ENCODE results near the gene TNS1.

The TNS1 gene

DNA sequence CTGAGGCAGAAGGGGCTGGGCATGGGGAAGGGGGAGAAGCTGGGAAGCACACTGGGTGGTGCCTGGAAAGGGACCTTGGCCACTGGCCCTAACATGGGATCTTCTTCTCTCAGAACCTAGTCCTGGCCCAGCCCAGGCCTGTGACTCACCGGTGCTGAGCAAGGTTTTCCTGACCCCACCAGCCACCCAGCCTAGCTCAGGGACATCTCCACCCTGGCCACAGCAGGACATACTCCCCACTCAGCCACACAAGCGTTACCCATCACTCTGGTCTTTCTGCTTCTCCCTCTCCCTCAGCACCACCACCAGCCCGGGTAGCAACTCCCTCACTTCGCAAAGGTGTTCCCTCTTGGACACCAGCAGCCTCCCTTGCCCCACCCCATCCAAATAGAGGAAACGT, 22.8 kb downstream of the TNS1 start:
- DNase-seq (ENCODE audit: low spot score): no peak

DNA sequence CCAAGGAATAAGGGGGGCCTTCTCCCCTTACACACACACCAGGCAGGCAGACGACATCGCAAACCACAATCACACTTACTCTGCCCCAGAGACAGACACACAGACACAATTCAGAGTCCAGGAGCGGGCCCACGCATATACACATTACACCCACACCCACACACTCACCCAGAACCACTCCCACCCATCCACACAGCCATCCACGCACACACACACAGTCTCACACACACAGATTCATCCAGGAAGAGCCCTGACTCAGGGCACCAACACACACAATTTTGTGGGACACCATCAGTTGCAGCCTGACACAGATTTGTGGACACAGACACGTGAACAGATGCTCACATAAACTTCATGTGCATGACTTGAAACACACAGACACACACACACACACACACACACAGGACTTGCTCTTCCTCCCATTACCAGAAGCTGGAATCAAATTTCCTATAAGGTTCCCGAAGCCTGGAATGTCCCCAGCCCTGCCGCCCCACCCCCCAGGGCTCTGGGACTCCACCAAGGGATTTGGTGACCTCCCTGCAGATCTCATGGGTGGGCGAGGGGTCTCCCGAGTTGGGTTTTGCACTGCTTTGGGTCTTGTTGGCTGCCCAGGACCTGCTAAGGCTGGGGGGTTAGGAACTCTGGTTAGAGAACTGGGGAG, 23.5 kb downstream of the TNS1 start:
- DNase-seq (ENCODE audit: low spot score): no peak

DNA sequence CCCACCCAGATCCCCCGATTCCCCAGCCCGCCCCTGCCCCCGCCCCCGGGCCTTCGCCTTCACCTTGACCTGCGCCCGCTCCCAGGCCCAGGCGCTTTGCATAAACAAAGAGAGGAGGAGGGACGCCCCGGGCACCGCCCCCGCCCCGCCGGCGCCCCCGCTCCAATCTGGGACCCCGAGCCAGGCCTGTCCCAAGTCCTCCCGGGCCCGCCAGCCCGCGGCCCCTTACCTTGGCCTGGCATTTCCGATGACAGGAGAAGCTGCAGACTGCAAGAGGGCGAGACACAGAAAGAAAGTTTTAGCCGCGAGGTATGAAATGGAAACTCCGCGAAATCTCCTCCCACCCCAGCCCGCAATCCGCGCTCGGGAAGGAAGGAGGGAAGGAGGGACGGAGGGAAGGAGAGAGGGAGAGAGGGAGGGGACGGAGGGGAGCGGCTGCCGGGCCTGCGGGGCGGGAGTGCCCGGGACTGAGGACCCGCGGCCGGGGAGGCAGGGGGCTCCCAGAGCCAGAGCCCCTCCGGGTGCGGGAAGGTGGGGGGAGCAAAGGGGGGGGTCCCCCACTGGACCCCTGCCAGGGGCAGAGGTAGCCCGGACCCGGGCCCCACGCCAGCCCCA, 24.2 kb downstream of the TNS1 start:
- no peak for DNase-seq (ENCODE audit: low spot score)

DNA sequence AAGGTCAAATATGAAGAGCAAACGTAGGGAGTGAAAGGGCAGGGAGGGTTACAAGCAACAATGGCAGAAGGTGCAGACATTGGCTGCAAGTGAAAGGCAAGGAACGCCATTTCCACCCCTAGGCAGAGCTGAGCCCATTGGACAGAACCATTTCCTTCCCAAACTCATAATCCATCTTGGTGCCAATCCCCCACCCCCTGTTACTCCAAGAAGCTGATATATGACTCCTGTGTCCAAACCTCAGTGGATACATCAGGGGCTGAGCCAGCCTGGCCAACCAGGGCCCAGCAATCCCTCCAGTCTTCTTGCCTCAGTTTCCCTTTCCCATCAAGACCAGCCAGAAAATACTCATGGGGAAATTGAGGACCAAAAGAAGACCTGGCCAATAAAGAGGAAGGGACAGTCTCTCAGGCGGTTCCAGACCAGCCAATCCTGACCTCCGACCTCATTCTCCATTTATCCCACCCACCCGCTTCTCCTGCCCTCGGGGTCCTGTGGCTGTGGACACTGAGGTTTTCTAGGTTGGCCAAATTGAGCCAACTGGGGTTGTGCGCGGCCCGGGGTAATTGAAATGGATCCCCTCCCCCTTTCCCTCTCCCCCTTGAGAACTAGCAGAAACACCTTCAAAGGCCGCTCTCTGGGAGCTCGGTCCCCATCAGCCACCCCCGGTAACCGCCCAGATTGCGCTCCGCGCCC, 24.8 kb downstream of the TNS1 start:
- no peak for DNase-seq (ENCODE audit: low spot score)

DNA sequence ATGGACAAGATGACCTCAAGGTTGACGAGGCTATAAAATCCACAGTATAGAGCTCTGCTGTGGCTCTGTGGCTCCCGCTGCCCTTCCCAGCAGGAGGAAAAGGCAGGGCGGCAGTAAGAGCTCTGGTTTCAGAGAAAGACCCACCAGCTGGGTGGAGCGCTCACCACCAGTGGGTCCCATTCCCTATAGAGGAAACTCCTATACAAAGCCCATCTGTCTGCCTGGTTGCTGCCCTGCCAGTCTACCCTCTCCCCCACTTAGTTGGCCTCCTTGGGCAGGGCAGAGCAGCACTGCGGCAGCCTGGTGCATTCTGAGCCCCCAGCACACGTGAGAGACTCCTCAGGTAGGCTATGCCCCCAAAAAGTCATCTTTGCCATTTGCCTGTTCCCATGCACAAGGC, 26.5 kb downstream of the TNS1 start:
- no peak for DNase-seq (ENCODE audit: low spot score)

DNA sequence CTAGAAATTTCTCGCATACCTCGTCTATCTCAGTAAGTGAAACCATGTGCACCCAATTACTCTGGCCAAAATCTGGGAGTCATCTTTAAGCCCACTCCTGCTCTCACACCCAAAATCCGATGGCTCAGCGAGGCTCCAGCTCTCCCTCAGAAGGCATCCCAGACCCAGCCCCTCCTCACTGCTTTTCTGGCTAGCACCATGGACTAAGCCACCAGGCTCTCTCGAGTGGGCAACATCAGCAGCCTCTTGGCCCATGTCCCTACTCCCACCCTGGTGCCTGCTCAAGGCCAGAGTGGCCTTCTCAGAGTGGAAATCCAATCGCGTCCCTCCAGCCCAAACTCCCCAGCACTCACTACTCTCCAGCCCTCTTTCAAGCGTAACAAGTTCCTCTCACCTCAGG, 27.2 kb downstream of the TNS1 start:
- no peak for DNase-seq (ENCODE audit: low spot score)

DNA sequence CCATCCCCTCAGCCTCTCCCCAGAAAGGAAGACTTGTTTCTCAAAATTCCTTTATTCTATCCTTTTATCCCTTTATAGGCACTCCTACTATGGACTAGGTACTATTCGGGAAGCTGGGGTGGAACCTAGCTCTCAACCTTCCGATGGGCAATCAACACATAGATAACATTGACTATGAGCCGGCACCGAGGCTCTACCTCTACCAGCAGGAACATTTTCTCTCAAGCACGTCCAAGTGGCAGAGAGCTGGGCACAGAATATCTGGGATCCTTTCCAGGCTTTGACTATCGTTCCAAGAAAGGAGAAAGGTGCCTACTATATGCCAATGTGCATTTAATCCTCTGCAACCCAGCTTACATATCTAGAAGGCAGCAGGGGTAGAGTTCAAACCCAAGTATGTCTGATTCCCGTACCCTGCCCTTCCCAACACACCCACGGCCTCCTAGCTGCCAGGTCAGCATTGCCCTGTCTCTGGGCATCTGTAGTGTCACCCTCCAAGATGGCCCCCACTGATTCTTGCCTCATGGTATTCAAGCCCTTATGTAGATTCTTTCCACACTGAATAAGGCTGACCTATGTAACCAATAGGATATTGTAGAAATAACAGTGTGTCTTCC, 28.3 kb downstream of the TNS1 start:
- no peak for DNase-seq (ENCODE audit: low spot score)

DNA sequence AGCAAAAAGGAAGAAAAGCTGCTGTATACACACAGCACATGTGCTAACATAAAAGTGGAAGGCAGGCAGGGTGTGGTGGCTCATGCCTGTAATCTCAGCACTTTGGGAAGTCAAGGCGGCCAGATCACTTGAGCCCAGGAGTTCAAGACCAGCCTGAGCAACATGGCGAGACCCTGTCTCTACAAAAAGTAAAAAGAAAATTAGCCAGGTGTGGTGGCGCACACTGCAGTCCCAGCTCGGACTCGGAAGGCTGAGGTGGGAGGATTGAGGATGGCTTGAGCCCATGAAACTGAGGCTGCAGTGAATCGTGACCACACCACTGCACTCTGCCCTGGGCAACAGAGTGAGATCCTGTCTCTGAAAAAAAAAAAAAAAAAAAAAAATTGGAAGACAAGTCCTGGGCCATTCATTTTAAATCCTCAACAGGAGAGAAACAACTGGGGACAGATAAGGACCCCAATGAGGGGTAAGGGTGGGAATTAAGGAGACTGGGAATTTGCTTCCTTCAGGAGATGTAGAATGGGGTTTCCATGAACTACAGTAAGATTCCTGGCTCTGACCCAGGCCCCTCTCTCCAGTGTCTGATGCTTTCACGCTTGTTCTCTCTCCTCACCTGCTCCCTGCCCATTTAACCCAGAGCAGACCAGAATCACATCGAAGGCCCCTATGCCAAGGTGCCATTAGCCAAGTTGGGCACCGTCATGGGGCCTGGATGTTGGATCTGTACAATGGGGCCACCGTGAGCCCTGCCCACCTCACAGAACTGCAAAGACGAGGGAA, 29.6 kb downstream of the TNS1 start:
- no peak for DNase-seq (ENCODE audit: low spot score)

DNA sequence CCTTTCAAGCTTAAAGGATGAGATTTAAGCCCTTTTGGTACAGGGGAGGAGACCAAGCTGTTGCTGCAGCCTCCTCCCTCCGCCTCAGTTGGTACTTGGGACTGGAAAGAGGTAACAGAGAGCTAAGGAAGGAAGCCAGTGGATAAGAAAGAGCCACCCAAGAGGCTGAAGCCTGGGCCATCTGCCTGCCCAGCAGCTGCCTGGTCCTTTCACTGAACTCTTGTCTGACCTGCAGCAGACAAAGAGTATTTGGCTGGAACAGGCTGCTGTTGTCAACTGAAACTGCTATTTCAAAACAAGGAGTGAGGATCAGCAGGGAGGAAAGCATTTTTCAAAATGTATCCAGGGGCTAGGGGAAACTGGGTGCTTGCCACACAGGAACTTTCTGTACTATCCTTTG, 30.3 kb downstream of the TNS1 start:
- no peak for DNase-seq (ENCODE audit: low spot score)

DNA sequence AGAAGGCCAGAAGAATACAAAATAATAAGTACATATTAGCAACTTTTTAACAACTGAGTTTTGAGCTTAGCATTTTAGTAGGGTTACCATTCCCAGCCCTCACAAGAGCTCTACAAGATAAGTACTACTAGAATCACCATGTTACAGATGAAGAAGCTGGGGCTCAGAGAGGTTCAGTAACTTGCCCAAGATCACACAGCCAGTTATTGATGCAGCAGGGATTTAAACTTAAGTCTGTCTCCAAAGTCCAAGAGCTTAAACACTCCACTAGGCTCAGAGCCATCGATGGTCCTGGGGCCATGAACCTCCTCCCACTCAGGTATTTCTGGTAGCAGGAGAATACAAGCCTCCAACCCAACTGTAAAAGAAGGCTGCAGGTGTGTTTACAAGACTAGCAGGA, 30.8 kb downstream of the TNS1 start:
- DNase-seq (ENCODE audit: low spot score): no peak

DNA sequence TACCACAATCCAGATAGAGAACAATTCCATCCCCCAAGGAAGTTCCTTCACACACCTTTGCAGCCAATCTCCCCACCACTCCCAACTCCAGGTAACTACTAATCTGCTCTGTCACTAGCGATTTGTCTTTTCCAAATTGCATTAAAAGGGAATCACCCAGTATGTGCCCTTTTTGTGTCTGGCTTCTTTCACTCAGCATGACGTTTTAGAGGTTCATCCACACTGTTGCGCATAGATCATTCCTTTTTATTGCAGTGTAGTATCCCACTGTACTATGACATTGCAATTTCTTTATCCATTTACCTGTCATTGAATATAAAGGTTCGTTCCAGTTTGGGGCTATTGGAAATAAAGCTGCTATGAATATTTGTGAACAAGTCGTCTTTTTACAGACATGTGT, 31.6 kb downstream of the TNS1 start:
- DNase-seq (ENCODE audit: low spot score): no peak

DNA sequence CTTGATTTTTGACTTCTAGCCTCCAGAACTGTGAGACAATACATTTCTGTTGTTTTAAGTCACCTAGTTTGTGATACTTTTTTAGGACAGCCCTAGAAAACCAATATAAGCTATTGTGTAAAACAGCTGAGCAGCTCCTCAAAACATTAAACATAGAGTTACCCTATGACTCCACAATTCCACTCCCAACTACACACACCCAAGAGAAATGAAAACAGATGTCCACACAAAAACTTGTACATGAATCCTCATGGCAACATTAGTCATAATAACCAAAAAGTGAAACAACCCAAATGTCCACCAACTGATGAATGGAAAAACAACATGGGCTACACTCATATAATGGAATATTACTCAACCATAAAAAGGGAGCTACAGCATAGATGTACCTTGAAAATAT, 32.6 kb downstream of the TNS1 start:
- DNase-seq (ENCODE audit: low spot score): no peak

DNA sequence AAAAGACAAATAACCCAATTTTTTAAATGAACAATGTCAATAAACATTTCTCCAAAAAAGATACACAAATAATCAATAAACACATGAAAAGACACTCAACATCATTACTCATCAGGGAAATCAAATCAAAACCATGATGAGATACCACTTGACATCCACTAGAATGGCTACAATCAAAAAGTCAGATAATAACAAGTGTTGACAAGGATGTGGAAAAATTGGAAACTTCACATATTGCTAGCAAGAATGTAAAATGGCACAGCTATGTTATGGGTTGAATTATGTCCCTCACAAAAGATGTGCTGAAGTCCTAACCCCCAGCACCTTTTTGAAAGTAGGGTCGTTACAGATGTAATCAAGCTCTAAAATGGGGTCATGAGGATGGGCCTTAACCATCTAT, 33.2 kb downstream of the TNS1 start:
- DNase-seq (ENCODE audit: low spot score): no peak

DNA sequence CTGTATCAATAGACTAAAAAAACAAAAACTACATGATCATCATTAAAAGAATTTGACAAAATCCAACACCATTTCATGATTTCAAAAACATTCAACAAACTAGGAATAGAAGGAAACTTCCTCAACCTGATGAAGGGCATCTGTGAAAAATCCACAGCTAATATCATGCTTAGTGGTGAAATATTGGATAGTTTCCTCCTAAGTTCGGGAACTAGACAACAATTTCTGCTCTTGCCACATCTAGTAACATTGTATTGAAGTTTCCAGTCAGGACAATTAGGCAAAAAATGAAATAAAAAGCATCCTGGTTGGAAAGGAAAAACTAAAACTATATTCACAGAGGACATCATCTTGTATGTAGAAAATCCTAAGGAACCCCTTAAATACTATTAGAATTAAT, 34.8 kb downstream of the TNS1 start:
- no peak for DNase-seq (ENCODE audit: low spot score)

DNA sequence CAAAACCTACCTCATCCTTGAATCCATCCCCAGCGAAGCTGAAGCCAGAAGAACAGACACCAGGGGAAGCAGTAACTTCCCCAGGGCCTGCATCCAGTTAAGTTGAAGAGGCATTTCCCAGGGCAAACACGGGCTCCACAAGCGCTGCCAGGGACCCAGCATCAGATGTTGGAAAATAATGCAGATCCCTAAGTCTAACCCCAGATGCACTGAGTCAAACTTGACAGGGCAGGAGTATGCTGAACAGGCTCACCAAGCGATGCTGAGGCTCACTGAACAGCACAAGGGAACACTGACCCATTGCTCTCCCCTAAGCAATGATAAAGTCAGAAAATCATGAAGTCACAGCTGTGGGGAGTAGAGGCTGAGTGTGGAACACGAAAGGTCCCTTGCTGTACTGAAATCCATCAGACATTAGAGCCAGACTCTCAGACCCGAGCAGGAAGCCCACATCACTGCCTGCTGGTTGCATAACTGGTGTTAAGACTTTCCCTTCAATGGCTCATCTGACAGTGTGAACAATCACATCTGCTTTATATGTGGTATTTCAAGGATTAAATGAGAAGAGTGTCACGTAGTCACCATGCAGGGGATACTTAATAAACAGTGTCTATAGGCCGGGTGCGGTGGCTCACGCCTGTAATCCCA, 36.2 kb downstream of the TNS1 start:
- no peak for DNase-seq (ENCODE audit: low spot score)

DNA sequence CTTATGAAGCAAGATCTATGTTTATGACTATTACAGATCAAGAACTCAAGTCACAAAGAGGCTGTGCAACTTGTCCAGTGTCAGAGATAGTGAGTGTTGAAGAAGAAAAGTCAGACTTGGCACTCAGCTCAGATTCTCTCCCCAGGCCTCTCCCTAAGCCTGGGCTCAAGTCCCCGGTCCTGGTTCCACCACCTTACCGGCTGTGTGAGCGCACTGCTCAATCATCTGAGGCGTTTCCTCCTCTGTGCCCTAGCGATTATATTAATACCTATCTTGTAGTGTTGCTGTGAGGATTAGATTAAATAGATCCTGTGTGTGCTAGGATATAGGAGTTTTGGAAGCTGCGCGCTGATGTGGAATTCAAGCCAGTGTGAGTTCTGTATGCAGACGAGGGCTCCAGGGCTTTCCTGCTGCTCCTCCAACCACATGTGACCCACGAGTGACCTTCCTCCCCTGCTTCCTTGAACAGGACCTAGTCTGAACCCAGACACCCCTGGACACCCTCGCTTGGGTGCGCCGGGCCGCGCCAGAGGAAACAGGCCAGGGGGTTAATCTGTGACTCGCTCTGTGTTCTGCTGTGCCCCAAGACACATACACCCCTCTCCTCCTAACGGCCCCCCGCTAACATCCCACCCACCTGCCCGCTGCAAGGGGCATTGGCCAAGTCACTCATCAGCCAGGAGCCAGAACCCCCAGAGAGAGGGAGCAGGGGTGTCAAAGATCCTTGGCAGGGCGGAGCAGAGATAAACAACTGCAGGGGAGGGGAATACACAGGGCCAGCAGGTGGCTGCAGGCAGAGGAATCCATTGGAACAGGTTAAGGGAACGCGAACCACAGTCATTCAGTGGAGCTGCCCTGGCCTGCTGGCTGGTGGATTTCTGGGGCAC, 38.3 kb downstream of the TNS1 start:
- DNase-seq (ENCODE audit: low spot score): no peak

DNA sequence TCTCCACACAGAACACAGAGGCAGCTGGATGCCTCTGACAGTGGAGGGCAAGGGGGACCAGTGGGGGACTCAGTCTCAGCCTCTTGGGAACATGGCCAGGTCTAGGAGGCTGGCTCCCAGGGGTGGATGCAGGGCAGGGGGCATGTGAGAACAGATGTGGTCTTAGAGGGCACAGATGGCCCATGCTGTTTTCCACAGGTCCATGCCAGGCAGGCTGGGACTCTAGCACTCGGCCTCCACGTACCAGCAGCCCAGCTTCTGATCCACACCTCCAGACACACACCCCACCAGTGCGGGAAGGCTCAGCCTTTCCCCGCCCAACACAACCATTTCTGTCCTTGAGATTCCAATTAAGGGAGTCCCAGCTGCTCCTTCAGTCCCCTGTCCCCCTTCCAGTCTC, 42.4 kb downstream of the TNS1 start:
- DNase-seq (ENCODE audit: low spot score): no peak

DNA sequence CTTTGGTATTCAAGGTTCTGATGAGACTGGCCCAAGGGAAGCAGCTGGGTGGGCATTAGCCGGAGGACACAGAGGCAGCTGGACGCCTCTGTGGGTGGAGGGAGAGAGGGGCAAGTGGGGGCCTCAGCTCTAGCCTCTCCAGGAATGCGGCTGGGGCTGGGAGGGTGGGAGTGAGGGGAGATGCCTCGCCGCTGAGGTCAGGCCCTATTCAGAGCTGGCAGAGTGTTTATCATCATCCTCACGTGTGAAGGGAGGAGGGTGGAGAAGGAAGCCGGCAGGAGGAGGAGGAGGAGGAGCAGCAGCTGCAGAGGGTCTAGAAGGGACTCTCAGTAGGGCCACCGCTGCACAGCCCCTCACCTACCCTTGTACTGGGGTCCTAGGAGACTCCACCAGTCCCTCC, 43.1 kb downstream of the TNS1 start:
- no peak for DNase-seq (ENCODE audit: low spot score)

DNA sequence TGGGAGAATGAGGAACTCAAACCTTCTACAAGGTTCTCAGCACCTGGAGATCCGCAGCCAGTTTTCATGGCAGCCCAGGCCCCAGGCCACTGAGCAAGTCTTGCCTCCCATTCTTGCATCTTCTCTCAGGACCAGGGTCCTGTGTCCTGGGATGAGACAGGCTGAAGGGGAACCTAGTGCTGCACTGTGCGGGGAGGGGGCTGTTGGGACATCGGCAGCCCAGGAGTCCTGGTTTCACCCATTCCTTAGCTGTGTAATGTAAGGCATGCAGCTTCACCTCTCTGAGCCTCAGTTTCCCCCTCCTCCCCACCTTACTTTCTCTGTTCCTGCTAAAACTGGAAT, 43.9 kb downstream of the TNS1 start:
- DNase-seq (ENCODE audit: low spot score): no peak

DNA sequence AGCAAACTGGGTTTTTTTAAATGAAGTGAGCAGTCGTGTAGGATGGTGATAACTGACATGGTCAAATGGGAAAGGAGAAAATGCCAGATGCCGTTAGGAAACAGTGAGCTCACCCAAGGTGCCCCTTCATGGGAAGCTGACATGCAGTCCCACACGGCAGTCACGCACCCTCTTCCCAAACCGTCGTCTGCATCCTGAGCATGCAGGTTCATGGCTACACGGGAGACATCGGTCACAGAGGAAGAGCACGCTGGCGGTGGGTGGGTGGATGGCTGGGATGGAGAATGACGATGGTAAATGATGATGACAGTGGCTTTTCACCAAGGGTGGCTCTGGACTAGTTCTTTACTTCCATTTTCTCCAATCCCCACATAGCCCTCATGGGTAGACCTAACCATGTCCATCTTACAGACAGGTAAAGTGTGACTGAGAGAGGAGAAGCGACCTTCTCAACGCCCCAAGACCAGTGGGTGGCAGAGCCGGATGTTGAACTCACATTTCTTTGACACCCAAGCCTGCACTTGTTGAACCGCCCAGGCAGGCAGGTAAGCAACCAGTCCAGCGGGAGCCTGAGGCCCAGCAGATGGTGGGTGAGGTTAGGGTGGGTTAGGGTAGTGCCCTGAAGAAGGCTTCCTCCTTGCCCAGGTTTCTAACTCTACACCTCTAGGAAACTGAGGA, 44.5 kb downstream of the TNS1 start:
- DNase-seq (ENCODE audit: low spot score): no peak

All from activated CD4-positive, alpha-beta T cell treated with anti-CD3 and anti-CD28 coated beads, Interleukin-2, Interleukin-4, amounts not matched to agents 100 ng/mL and 50 ng/mL, durations not matched to agents 16 hours and 8 hours (primary cell).